CD4-positive, alpha-beta T cell (primary cell): ENCODE measurements around the gene WDR72. TPM values are rescaled to one million over a fixed set of nuclear protein-coding genes. Genes with fewer than 3 reads are reported as not detected.

Source experiments
- ATAC-seq: fragments of 200-7000 bp; cut with Tn5 transposase; one replicate; pipeline ENCODE4 v1.10.0; 2022; ENCODE audit warnings: mild to moderate bottlenecking; ENCODE audit not compliant: poor library complexity
- CTCF ChIA-PET: fragments of 350-600 bp; sonication (Branson Sonifier 250); formaldehyde crosslinking; loops from one replicate; lab custom pipeline; 2021; ENCODE audit warnings: antibody characterized with exemption, inconsistent platforms; lab: Charles Lee
- POLR2A ChIA-PET: fragments of 350-600 bp; sonication (Branson Sonifier 250); formaldehyde crosslinking; loops from one replicate; lab custom pipeline; 2021; ENCODE audit warnings: antibody characterized with exemption, inconsistent platforms; lab: Charles Lee
- DNase-seq, 14 experiments: peaks; one replicate each; pipeline ENCODE4 v3.0.0-alpha.2; 2013 to 2020; ENCODE audit warnings: mixed read lengths in 2 of 14
- H3K27ac ChIP-seq, 2 donors: one replicate each; pipeline versions ENCODE4 v1.5.1 to v1.7.0; 2013; ENCODE audit warnings: low read length in 2 of 2, low read depth in 1 of 2, mild to moderate bottlenecking in 1 of 2
- H3K27me3 ChIP-seq, 2 experiments: 1 replicate in 1 of 2; 2 replicates in 1 of 2; pipeline versions ENCODE4 v1.6.1 to v1.7.0; 2013; ENCODE audit warnings: low read length in 2 of 2, control low read depth in 1 of 2, mild to moderate bottlenecking in 1 of 2, moderate library complexity in 1 of 2; ENCODE audit not compliant: insufficient read depth in 2 of 2, control insufficient read depth in 1 of 2
- H3K36me3 ChIP-seq: one replicate; pipeline ENCODE4 v1.6.1; 2013; ENCODE audit warnings: low read length, control low read depth; ENCODE audit not compliant: insufficient read depth
- H3K4me1 ChIP-seq: one replicate; pipeline ENCODE4 v1.6.1; 2013; ENCODE audit warnings: low read length, control low read depth; ENCODE audit not compliant: insufficient read depth
- H3K4me3 ChIP-seq: one replicate; pipeline ENCODE4 v1.5.1; 2013; ENCODE audit warnings: mild to moderate bottlenecking, low read length, moderate library complexity
- H3K9me3 ChIP-seq, 2 experiments: 1 replicate in 1 of 2; 2 replicates in 1 of 2; pipeline versions ENCODE4 v1.6.1 to v1.7.0; 2013; ENCODE audit warnings: low read length in 2 of 2, mild to moderate bottlenecking in 2 of 2, control low read depth in 1 of 2, moderate library complexity in 1 of 2; ENCODE audit not compliant: control insufficient read depth in 1 of 2, insufficient read depth in 1 of 2
- H3K27ac Mint-ChIP-seq: one replicate; pipeline ENCODE4 v1.8.0; 2020; ENCODE audit warnings: mixed read lengths
- H3K27me3 Mint-ChIP-seq: one replicate; pipeline ENCODE4 v1.8.0; 2021; ENCODE audit warnings: mixed read lengths
- H3K36me3 Mint-ChIP-seq: one replicate; pipeline ENCODE4 v1.8.0; 2021; ENCODE audit warnings: low read depth, mixed read lengths
- H3K4me1 Mint-ChIP-seq: one replicate; pipeline ENCODE4 v1.8.0; 2021; ENCODE audit warnings: low read depth, mixed read lengths
- H3K4me3 Mint-ChIP-seq: one replicate; pipeline ENCODE4 v1.8.0; 2020; ENCODE audit warnings: mild to moderate bottlenecking, mixed read lengths
- H3K9me3 Mint-ChIP-seq: one replicate; pipeline ENCODE4 v1.8.0; 2020; ENCODE audit warnings: mixed read lengths
- intact Hi-C, 2 experiments: fragments of 100-400 bp; cut with DNase I in 1 of 2; cut with micrococcal nuclease in 1 of 2; formaldehyde crosslinking; loops; one replicate each; pipeline versions ENCODE4 v1.15.1 to v1.9.0; 2023 to 2025; cut with DNase I, micrococcal nuclease
- total RNA-seq, 174 experiments: library from RNA in 2 of 174; stranded (reverse) in 2 of 174; gene quantifications; one replicate each; pipeline ENCODE4 v1.2.3 and lab custom pipeline; 2021 to 2026
- TF ChIP-seq, protein P1 (sequence below): fragments of 200-600 bp; IDR thresholded peaks from one replicate; pipeline ENCODE4 v1.8.0; 2022; ENCODE audit warnings: antibody characterized with exemption, mild to moderate bottlenecking

Gene WDR72
- total RNA-seq, 2 experiments from 2014 or later, result not detected

- H3K27me3 Mint-ChIP-seq, result no peaks in the 10 kb centered on the region
These were observed 290.0 kb downstream of the WDR72 start for GRCh38 chr15:53469422-53469821.

More at GRCh38 chr15:53469422-53469821, 290.0 kb downstream of the WDR72 start:
- Histone ChIP-seq H3K27ac (no peak overlapping the region), H3K27me3 (no peaks in the 10 kb centered on the region), H3K9me3 (no peaks in the 10 kb centered on the region), H3K36me3 (no peaks in the 10 kb centered on the region), H3K4me1 (no peaks in the 10 kb centered on the region), H3K4me3 (no peak overlapping the region)
- H3K36me3 Mint-ChIP-seq, result no peaks in the 10 kb centered on the region
- TF ChIP-seq, protein P1, sequence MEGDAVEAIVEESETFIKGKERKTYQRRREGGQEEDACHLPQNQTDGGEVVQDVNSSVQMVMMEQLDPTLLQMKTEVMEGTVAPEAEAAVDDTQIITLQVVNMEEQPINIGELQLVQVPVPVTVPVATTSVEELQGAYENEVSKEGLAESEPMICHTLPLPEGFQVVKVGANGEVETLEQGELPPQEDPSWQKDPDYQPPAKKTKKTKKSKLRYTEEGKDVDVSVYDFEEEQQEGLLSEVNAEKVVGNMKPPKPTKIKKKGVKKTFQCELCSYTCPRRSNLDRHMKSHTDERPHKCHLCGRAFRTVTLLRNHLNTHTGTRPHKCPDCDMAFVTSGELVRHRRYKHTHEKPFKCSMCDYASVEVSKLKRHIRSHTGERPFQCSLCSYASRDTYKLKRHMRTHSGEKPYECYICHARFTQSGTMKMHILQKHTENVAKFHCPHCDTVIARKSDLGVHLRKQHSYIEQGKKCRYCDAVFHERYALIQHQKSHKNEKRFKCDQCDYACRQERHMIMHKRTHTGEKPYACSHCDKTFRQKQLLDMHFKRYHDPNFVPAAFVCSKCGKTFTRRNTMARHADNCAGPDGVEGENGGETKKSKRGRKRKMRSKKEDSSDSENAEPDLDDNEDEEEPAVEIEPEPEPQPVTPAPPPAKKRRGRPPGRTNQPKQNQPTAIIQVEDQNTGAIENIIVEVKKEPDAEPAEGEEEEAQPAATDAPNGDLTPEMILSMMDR, result no peak
- no peak for ATAC-seq
- no peaks in the 10 kb centered on the region for H3K4me1 Mint-ChIP-seq
- no peak overlapping the region for H3K4me3 Mint-ChIP-seq
- no peak overlapping the region for H3K27ac Mint-ChIP-seq
- POLR2A ChIA-PET, result no interaction called here
- no peak for DNase-seq
- CTCF ChIA-PET, result no interaction called here
- intact Hi-C loops, result no loop called here
- H3K9me3 Mint-ChIP-seq, result peaks cover 4% of the 10 kb centered on the region

Other genes with a start within 250 kb of the WDR72 start
- gene UNC13C, start 218.8 kb upstream of the WDR72 start, total RNA-seq, result not detected